Chondrocyte (in vitro differentiated cells): ENCODE data around the gene USP25. TPM values are rescaled to one million over a fixed set of nuclear protein-coding genes. Genes with fewer than 3 reads are reported as not detected.

Source experiments
- DNase-seq: peaks from one replicate; pipeline ENCODE4 v3.0.0; 2021; ENCODE audit warnings: mixed read lengths, low spot score
- H3K27ac Mint-ChIP-seq: one replicate; pipeline ENCODE4 v1.8.0; 2021; ENCODE audit warnings: mild to moderate bottlenecking, moderate library complexity, mixed read lengths; ENCODE audit not compliant: unreplicated experiment
- H3K27me3 Mint-ChIP-seq: 2 replicates; pipeline ENCODE4 v1.8.0; 2021; ENCODE audit warnings: low read depth, mixed read lengths
- H3K36me3 Mint-ChIP-seq: 2 replicates; pipeline ENCODE4 v1.8.0; 2021; ENCODE audit warnings: low read depth, mixed read lengths
- H3K4me1 Mint-ChIP-seq: 2 replicates; pipeline ENCODE4 v1.8.0; 2021; ENCODE audit warnings: low read depth, mild to moderate bottlenecking, mixed read lengths
- H3K4me3 Mint-ChIP-seq: one replicate; pipeline ENCODE4 v1.8.0; 2021; ENCODE audit warnings: mild to moderate bottlenecking, moderate library complexity, mixed read lengths; ENCODE audit not compliant: unreplicated experiment
- H3K9me3 Mint-ChIP-seq: 2 replicates; pipeline ENCODE4 v1.8.0; 2021; ENCODE audit warnings: low read depth, mixed read lengths
- total RNA-seq: library from RNA; stranded (reverse); gene quantifications from 3 replicates; pipeline ENCODE4 v1.2.1, GENCODE V29; 2021
- TF ChIP-seq, protein P1 (sequence below): fragments of 200-600 bp; sonication (generic); IDR thresholded peaks from 2 replicates; pipeline ENCODE4 v1.5.0; 2021; ENCODE audit warnings: antibody characterized with exemption, mild to moderate bottlenecking, moderate library complexity

USP25 gene
- total RNA-seq, 1 donor from 2014 or later: 58.9 TPM

DNA sequence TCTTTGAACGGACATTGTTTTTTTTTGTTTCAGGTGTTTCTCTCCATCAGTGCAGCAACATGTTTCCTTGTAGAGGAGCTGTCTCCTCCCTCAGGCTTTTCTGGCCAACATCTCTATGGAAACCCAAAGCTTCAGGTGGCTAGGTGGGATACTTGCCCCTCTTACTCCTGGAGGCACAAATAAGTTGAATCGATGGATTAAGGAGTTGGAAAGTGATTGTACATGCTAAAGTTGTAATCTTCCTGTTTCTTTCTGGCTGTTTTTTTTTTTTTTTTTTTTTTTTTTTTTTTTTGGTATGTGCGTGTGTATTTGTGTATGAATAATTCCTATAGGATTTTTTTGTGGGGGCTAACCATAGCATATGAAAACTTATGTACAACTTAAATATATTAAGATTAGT, 10.6 kb downstream of the USP25 start:
- peaks cover 78% of the 10 kb centered on the region for H3K4me1 Mint-ChIP-seq
- H3K27me3 Mint-ChIP-seq: no peaks in the 10 kb centered on the region
- H3K36me3 Mint-ChIP-seq: no peaks in the 10 kb centered on the region
- H3K9me3 Mint-ChIP-seq: peaks cover 8% of the 10 kb centered on the region
- TF ChIP-seq, protein P1, sequence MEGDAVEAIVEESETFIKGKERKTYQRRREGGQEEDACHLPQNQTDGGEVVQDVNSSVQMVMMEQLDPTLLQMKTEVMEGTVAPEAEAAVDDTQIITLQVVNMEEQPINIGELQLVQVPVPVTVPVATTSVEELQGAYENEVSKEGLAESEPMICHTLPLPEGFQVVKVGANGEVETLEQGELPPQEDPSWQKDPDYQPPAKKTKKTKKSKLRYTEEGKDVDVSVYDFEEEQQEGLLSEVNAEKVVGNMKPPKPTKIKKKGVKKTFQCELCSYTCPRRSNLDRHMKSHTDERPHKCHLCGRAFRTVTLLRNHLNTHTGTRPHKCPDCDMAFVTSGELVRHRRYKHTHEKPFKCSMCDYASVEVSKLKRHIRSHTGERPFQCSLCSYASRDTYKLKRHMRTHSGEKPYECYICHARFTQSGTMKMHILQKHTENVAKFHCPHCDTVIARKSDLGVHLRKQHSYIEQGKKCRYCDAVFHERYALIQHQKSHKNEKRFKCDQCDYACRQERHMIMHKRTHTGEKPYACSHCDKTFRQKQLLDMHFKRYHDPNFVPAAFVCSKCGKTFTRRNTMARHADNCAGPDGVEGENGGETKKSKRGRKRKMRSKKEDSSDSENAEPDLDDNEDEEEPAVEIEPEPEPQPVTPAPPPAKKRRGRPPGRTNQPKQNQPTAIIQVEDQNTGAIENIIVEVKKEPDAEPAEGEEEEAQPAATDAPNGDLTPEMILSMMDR: no peak
- H3K4me3 Mint-ChIP-seq: no peak overlapping the region
- no peak overlapping the region for H3K27ac Mint-ChIP-seq
- DNase-seq: no peak

DNA sequence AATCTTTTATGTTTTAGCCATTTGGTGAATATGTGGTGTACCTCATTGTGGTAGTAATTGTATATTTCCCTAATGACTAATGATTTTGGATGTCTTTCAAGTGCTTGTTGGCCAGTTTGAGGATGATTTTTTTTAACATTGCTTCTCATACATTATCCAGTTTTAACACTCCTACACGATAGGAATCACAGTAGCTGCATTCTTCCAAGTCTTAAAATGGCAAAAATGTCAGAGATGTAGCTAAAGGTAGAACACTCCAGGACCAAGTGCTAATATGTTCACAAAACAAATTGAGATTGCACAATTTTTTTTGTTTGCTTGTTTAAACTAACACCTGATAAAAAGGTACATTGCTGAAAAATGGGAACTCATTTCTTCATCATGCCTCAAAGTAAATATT, 11.7 kb downstream of the USP25 start:
- Mint-ChIP-seq H3K9me3 (peaks cover 8% of the 10 kb centered on the region), H3K4me3 (no peak overlapping the region), H3K27ac (no peak overlapping the region), H3K27me3 (no peaks in the 10 kb centered on the region), H3K36me3 (no peaks in the 10 kb centered on the region), H3K4me1 (peaks cover 73% of the 10 kb centered on the region)
- TF ChIP-seq, protein P1: no peak
- DNase-seq: no peak

DNA sequence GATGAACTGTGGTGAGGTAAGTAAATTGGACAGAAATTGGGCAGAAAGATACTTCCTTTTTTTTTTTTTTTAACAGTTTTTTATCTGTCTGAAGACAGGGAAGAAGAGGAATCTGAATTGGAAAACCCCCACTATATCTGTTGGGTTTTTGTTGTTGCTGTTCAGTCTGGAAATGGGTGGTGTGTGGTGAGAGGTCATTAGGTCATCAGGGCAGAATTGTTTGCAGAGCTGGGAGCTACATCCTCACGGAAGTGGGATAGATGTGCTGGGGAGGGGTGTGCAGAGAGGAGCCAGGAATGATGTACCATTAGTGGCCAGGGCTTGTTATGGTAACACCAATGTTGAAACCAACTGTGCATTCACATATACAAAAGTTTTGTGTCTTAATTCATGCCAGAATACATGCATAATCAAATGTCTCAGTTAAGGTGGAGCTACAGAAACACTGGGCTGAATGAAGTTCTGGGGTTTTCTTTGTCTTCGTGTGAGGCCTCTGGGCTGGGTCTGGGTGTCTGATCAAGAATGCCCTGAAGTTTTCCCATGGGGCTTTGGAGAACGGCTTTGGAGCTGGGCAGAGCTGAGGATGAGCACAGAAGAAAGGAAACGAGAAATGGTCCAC, 12.4 kb downstream of the USP25 start:
- peak overlapping the region; percentile 15 for H3K27ac Mint-ChIP-seq
- no peaks in the 10 kb centered on the region for H3K36me3 Mint-ChIP-seq
- no peak for DNase-seq
- no peaks in the 10 kb centered on the region for H3K27me3 Mint-ChIP-seq
- TF ChIP-seq, protein P1: no peak
- H3K9me3 Mint-ChIP-seq: peaks cover 8% of the 10 kb centered on the region
- H3K4me3 Mint-ChIP-seq: no peak overlapping the region
- H3K4me1 Mint-ChIP-seq: peaks cover 68% of the 10 kb centered on the region

DNA sequence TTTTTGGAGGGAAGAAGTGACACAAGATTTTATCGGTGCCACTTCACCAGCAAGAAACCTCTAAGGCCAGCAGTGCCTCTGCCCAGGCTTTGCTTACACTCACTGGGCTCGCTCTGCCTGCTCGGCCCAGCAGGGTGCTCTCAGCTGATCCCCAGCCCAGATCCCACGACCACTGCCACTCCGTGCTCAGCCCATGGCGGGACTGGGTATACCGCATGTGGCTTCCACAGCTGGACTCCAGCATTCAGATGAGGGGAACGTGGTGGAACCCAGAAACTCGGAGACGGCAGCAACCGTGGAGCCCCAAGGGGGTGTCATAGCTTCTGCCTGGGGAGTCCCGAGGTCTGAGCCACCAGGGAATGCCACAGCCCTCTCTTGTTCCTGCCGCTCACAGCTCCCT, 12.9 kb downstream of the USP25 start:
- H3K4me1 Mint-ChIP-seq: peaks cover 62% of the 10 kb centered on the region
- no peak overlapping the region for H3K27ac Mint-ChIP-seq
- H3K4me3 Mint-ChIP-seq: no peak overlapping the region
- peaks cover 6% of the 10 kb centered on the region for H3K9me3 Mint-ChIP-seq
- no peaks in the 10 kb centered on the region for H3K36me3 Mint-ChIP-seq
- TF ChIP-seq, protein P1: no peak
- no peaks in the 10 kb centered on the region for H3K27me3 Mint-ChIP-seq
- DNase-seq: no peak

DNA sequence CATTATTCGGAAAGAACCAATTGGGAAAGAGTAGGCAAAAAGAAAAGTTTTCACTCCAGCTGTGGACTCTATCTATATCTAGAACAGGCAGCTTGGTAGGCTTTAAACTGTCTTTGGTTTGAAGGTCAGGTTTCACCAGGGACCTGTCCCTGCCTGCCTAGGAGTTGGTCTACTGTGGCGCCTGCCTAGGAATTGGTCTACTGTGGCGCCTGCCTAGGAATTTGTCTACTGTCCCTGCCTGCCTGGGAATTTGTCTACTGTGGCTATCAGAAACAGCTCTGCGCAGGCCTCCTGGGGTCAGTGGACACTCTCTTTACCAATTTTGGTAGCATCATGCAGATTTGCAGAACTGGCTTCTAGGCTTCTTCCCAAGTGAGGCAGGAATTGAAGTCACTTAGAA, 13.8 kb downstream of the USP25 start:
- Mint-ChIP-seq H3K36me3 (no peaks in the 10 kb centered on the region), H3K4me1 (peaks cover 55% of the 10 kb centered on the region), H3K27me3 (no peaks in the 10 kb centered on the region), H3K4me3 (no peak overlapping the region), H3K27ac (no peak overlapping the region), H3K9me3 (no peaks in the 10 kb centered on the region)
- no peak for DNase-seq
- TF ChIP-seq, protein P1: no peak
